Upper lobe of left lung (tissue), 4 donors: ENCODE data around the gene TTC39A.

Experiments used
- CTCF ChIP-seq, 6 experiments: fragments of 450-650 bp in 4 of 6; fragments of 200-600 bp in 2 of 6; sonication (generic) in 2 of 6; IDR thresholded peaks; one replicate each; pipeline ENCODE4 v1.5.1; 2016 to 2019; ENCODE audit warnings: antibody characterized with exemption in 6 of 6
- EP300 ChIP-seq, 4 donors: sonication (generic); formaldehyde crosslinking; IDR thresholded peaks; one replicate each; pipeline ENCODE4 v1.5.1; 2017; ENCODE audit warnings: antibody characterized with exemption in 4 of 4, control low read depth in 2 of 4
- POLR2A ChIP-seq, 4 donors: fragments of 450-650 bp; IDR thresholded peaks; one replicate each; pipeline ENCODE4 v1.5.1; 2016 to 2017; ENCODE audit warnings: antibody characterized with exemption in 4 of 4, mild to moderate bottlenecking in 2 of 4

DNA sequence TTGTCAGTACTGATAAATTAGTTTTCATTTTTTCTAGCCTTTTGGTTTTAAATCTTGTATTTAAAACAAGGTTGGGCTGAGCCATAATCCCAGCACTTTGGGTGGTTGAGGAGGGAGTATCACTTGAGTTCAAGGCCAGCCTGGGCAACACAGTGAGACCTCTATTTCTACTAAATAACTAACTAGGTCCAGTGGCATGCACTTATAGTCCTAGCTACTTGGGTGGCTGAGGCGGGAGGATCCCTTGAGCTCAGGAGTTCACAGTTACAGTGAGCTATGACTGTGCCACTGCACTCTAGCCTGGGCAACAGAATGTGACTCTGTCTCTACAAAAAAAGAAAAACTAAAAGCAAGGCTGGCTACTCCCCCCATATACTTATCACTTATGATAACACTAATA, 21.5 kb upstream of the TTC39A start:
- TF ChIP-seq CTCF (IDR thresholded peaks at IDR 0.05) (no peak), EP300 (IDR thresholded peaks at IDR 0.05) (no peak), POLR2A (IDR thresholded peaks at IDR 0.05) (no peak)
